Cardiac atrium fibroblast (primary cell): ENCODE data around the gene CXorf51B. TPM values are rescaled to one million over a fixed set of nuclear protein-coding genes. Genes with fewer than 3 reads are reported as not detected.

Experiments used
- total RNA-seq: library from RNA; depleted of rRNA; stranded (reverse); fragments of >200 nt; gene quantifications from 2 replicates; pipeline ENCODE4 v1.2.3, GENCODE V29; 2015

CXorf51B gene
- total RNA-seq = not detected in 2 replicates

DNA sequence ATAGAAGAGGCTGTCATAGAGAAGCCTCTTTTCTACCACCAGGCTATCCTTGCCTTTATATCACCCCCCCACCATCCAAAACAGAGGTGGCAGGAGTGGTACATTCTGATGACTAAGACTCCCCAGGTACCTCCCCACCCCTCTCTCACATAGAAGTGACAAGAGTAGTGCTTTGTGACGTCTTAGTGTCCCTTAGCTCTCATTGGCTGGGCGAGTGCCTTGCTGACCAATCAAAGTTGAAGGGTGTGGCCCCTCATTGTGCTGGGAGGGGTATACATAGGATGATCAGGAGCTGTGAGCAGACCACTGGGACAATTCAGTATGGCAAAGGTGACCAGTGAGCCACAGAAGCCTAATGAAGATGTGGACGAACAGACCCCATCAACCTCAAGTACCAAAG lies at the start of gene CXorf51B:
Gene CXorf51B, plus strand, starts transcription at position 301 of the 400 bp plus-strand sequence. Its CDS starts 21 bp downstream, at position 322.

DNA sequence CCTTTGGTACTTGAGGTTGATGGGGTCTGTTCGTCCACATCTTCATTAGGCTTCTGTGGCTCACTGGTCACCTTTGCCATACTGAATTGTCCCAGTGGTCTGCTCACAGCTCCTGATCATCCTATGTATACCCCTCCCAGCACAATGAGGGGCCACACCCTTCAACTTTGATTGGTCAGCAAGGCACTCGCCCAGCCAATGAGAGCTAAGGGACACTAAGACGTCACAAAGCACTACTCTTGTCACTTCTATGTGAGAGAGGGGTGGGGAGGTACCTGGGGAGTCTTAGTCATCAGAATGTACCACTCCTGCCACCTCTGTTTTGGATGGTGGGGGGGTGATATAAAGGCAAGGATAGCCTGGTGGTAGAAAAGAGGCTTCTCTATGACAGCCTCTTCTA lies 5.1 kb downstream of the CXorf51B start, which contains the start of gene CXorf51A:
Gene CXorf51A, minus strand, starts transcription at position 101 of the 400 bp plus-strand sequence. Its CDS starts 21 bp downstream, at position 80.

Other genes with a start within 250 kb of the CXorf51B start
- gene CXorf51A, start 5.0 kb downstream of the CXorf51B start, total RNA-seq = not detected in 2 replicates